Measurements from ENCODE around the gene AKNA. TPM values are rescaled to one million over a fixed set of nuclear protein-coding genes. Genes with fewer than 3 reads are reported as not detected.

Gene AKNA
- total RNA-seq, 1 donor from 2014 or later = 2.6 TPM

GRCh38 chr9:114371973-114372917 is 15.5 kb downstream of the AKNA start:
- Histone ChIP-seq H3K36me3 (ENCODE audit: control insufficient read depth, insufficient read depth, low read length) (peaks cover 4% of the 10 kb centered on the region), H3K4me3 (ENCODE audit: low read depth, low read length) (no peak overlapping the region), H3K27me3 (ENCODE audit: control insufficient read depth, insufficient read depth, low read length) (no peaks in the 10 kb centered on the region)
- TF ChIP-seq, protein P1, sequence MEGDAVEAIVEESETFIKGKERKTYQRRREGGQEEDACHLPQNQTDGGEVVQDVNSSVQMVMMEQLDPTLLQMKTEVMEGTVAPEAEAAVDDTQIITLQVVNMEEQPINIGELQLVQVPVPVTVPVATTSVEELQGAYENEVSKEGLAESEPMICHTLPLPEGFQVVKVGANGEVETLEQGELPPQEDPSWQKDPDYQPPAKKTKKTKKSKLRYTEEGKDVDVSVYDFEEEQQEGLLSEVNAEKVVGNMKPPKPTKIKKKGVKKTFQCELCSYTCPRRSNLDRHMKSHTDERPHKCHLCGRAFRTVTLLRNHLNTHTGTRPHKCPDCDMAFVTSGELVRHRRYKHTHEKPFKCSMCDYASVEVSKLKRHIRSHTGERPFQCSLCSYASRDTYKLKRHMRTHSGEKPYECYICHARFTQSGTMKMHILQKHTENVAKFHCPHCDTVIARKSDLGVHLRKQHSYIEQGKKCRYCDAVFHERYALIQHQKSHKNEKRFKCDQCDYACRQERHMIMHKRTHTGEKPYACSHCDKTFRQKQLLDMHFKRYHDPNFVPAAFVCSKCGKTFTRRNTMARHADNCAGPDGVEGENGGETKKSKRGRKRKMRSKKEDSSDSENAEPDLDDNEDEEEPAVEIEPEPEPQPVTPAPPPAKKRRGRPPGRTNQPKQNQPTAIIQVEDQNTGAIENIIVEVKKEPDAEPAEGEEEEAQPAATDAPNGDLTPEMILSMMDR (IDR thresholded peaks at IDR 0.05; ENCODE audit: insufficient read depth, low read length, severe bottlenecking) = no peak
- FAIRE-seq (no peak), DNase-seq (ENCODE audit: low read depth) (no peak)

GRCh38 chr9:114371343-114371944 is 16.3 kb downstream of the AKNA start:
- H3K36me3 ChIP-seq (ENCODE audit: control insufficient read depth, insufficient read depth, low read length) = no peaks in the 10 kb centered on the region
- FAIRE-seq (no peak), DNase-seq (ENCODE audit: low read depth) (no peak)
- no peak overlapping the region for H3K4me3 ChIP-seq (ENCODE audit: low read depth, low read length)
- H3K27me3 ChIP-seq (ENCODE audit: control insufficient read depth, insufficient read depth, low read length) = no peaks in the 10 kb centered on the region
- TF ChIP-seq, protein P1 (IDR thresholded peaks at IDR 0.05; ENCODE audit: insufficient read depth, low read length, severe bottlenecking) = no peak

GRCh38 chr9:114370968-114371320 is 16.8 kb downstream of the AKNA start:
- no peak overlapping the region for H3K4me3 ChIP-seq (ENCODE audit: low read depth, low read length)
- DNase-seq (ENCODE audit: low read depth) (no peak), FAIRE-seq (no peak)
- H3K27me3 ChIP-seq (ENCODE audit: control insufficient read depth, insufficient read depth, low read length) = no peaks in the 10 kb centered on the region
- TF ChIP-seq, protein P1 (IDR thresholded peaks at IDR 0.05; ENCODE audit: insufficient read depth, low read length, severe bottlenecking) = no peak
- H3K36me3 ChIP-seq (ENCODE audit: control insufficient read depth, insufficient read depth, low read length) = no peaks in the 10 kb centered on the region

- Histone ChIP-seq H3K36me3 (ENCODE audit: control insufficient read depth, insufficient read depth, low read length) (no peaks in the 10 kb centered on the region), H3K27me3 (ENCODE audit: control insufficient read depth, insufficient read depth, low read length) (no peaks in the 10 kb centered on the region), H3K4me3 (ENCODE audit: low read depth, low read length) (no peak overlapping the region)
- no peak for FAIRE-seq
- no peak for DNase-seq (ENCODE audit: low read depth)
- TF ChIP-seq, protein P1 (IDR thresholded peaks at IDR 0.05; ENCODE audit: insufficient read depth, low read length, severe bottlenecking) = no peak
These were observed 17.4 kb downstream of the AKNA start for GRCh38 chr9:114370251-114370967.

DNA sequence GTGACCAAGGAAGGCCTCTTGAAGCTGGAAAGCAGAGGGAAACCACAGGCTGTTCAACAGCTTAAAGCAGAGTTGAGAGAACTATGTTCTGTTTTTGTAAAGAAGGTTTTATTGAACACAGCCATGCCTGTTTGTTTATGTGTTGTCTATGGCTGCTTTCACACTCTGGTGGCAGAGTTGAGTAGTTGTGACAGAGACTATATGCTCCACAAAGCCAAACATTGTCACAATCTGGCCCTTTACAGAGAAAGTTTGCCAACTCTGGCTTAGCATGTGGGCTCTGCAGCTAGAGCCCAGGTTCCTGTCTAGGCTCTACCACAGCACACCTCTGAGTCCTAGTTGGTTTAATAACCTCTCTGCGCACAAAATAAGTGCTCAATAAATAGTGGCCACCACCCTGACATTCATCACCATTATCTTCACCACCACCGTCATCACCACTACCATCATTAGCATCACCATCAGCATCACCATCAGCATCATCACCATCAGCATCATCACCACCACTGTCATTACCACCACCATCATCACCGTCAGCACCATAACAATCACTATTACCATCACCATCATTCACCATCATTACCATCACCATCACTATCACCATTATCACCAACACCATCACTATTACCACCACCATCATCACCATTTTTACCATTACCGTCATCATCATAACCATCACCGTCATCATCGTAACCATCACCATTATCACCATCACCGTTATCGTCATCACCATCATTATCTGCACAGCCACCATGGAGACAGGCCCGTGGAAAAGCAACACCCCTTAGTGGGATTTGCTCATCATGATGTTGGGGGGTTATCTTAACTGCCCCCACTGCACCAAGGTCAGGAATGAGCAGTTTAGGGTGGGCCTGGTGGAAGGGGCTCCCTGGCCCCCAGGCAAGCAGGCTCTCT is 18.3 kb downstream of the AKNA start:
- H3K36me3 ChIP-seq (ENCODE audit: control insufficient read depth, insufficient read depth, low read length) = no peaks in the 10 kb centered on the region
- peak; percentile 60 for FAIRE-seq

More for the DNA sequence above, 18.3 kb downstream of the AKNA start:
- TF ChIP-seq, protein P1 (IDR thresholded peaks at IDR 0.05; ENCODE audit: insufficient read depth, low read length, severe bottlenecking) = no peak
- DNase-seq (ENCODE audit: low read depth) = no peak
- H3K27me3 ChIP-seq (ENCODE audit: control insufficient read depth, insufficient read depth, low read length) = no peaks in the 10 kb centered on the region
- no peak overlapping the region for H3K4me3 ChIP-seq (ENCODE audit: low read depth, low read length)
